IMR-90 (cell line): ENCODE results near the gene CRYBG2. TPM values are rescaled to one million over a fixed set of nuclear protein-coding genes. Genes with fewer than 3 reads are reported as not detected.
A peak's percentile ranks its signal among the peaks of the same experiment; 100 is the strongest.

Experiments used
- ATAC-seq: fragments of 200-7000 bp; cut with Tn5 transposase; 2 replicates; pipeline ENCODE4 v1.9.1; 2020; ENCODE audit warnings: low read depth, mild to moderate bottlenecking, moderate library complexity
- BruUV-seq: library from RNA; stranded (reverse); fragments of 400-500 nt; replicated peaks from 2 replicates; lab custom pipeline; 2021; lab: Mats Ljungman, UMichigan
- CTCF ChIA-PET: fragments of 300-600 bp; formaldehyde crosslinking; extraction: SDS; loops from one replicate; lab custom pipeline; 2021; ENCODE audit warnings: antibody characterized with exemption; lab: Yijun Ruan, JAX
- POLR2A ChIA-PET: fragments of 300-600 bp; sonication (Branson Sonifier 250); formaldehyde crosslinking; loops from one replicate; lab custom pipeline; 2022; ENCODE audit warnings: antibody characterized with exemption; ENCODE audit not compliant: unreplicated experiment; lab: Charles Lee
- DNase-seq: peaks from one replicate; pipeline ENCODE4 v3.0.0; 2013
- H2AFZ ChIP-seq: replicated peaks from 2 replicates; pipeline ENCODE3; 2013; ENCODE audit warnings: low read length, mild to moderate bottlenecking; ENCODE audit not compliant: poor library complexity
- H2AK5ac ChIP-seq: 2 replicates; pipeline ENCODE4 v1.6.1; 2013; ENCODE audit warnings: low read depth, low read length, inconsistent platforms
- H2AK9ac ChIP-seq: replicated peaks from 2 replicates; pipeline ENCODE3; 2013; ENCODE audit warnings: mild to moderate bottlenecking, low read depth, low read length, moderate library complexity; ENCODE audit not compliant: poor library complexity
- H2BK120ac ChIP-seq: 2 replicates; pipeline ENCODE4 v1.6.1; 2013; ENCODE audit warnings: low read depth, low read length, inconsistent platforms
- H2BK15ac ChIP-seq: 3 replicates; pipeline ENCODE4 v1.6.1; 2013; ENCODE audit warnings: low read depth, low read length, inconsistent platforms
- H2BK20ac ChIP-seq: 2 replicates; pipeline ENCODE4 v1.6.1; 2013; ENCODE audit warnings: low read depth, mild to moderate bottlenecking, inconsistent platforms, low read length, moderate library complexity
- H2BK5ac ChIP-seq: 2 replicates; pipeline ENCODE4 v1.6.1; 2013; ENCODE audit warnings: mild to moderate bottlenecking, low read depth, low read length, inconsistent platforms; ENCODE audit not compliant: poor library complexity, severe bottlenecking
- H3K14ac ChIP-seq: replicated peaks from 2 replicates; pipeline ENCODE4 v1.6.1; 2013; ENCODE audit warnings: low read depth, low read length, inconsistent platforms
- H3K18ac ChIP-seq: 2 replicates; pipeline ENCODE4 v1.6.1; 2013; ENCODE audit warnings: low read depth, low read length, control low read depth
- H3K23ac ChIP-seq: 2 replicates; pipeline ENCODE4 v1.6.1; 2013; ENCODE audit warnings: low read depth, low read length, inconsistent platforms
- H3K27ac ChIP-seq: 2 replicates; pipeline ENCODE4 v1.5.1; 2013; ENCODE audit warnings: mild to moderate bottlenecking, control low read depth, low read length; ENCODE audit not compliant: insufficient read depth
- H3K27me3 ChIP-seq: 2 replicates; pipeline ENCODE4 v1.6.1; 2013; ENCODE audit warnings: low read length; ENCODE audit not compliant: control insufficient read depth, insufficient read depth
- H3K36me3 ChIP-seq: 2 replicates; pipeline ENCODE4 v1.6.1; 2013; ENCODE audit warnings: low read length, mixed read lengths; ENCODE audit not compliant: control insufficient read depth, insufficient read depth
- H3K4ac ChIP-seq: 2 replicates; pipeline ENCODE4 v1.6.1; 2013; ENCODE audit warnings: low read depth, low read length, inconsistent platforms
- H3K4me1 ChIP-seq: 2 replicates; pipeline ENCODE4 v1.6.1; 2013; ENCODE audit warnings: low read length, mixed read lengths; ENCODE audit not compliant: control insufficient read depth, insufficient read depth
- H3K4me2 ChIP-seq: 2 replicates; pipeline ENCODE4 v1.6.1; 2013; ENCODE audit warnings: low read depth, mild to moderate bottlenecking, control low read depth, low read length, moderate library complexity
- H3K4me3 ChIP-seq: 2 replicates; pipeline ENCODE4 v1.5.1; 2013; ENCODE audit warnings: low read depth, mild to moderate bottlenecking, control low read depth, low read length, moderate library complexity; ENCODE audit not compliant: insufficient read depth
- H3K56ac ChIP-seq: 2 replicates; pipeline ENCODE4 v1.6.1; 2013; ENCODE audit warnings: low read length, inconsistent platforms; ENCODE audit not compliant: insufficient read depth; ENCODE audit errors: extremely low read depth
- H3K79me1 ChIP-seq, 2 experiments: 2 replicates each; pipeline ENCODE4 v1.6.1; 2013; ENCODE audit warnings: low read length in 2 of 2, inconsistent platforms in 1 of 2, low read depth in 1 of 2
- H3K9ac ChIP-seq: 2 replicates; pipeline ENCODE4 v1.6.1; 2013; ENCODE audit warnings: low read depth, low read length, control low read depth
- H3K9me1 ChIP-seq: 2 replicates; pipeline ENCODE4 v1.6.1; 2013; ENCODE audit warnings: low read length, inconsistent platforms; ENCODE audit not compliant: insufficient read depth
- H3K9me3 ChIP-seq: 2 replicates; pipeline ENCODE4 v1.6.1; 2013; ENCODE audit warnings: low read length; ENCODE audit not compliant: control insufficient read depth, insufficient read depth
- H4K20me1 ChIP-seq: 2 replicates; pipeline ENCODE4 v1.6.1; 2013; ENCODE audit warnings: low read length, inconsistent platforms; ENCODE audit not compliant: insufficient read depth
- H4K5ac ChIP-seq: 2 replicates; pipeline ENCODE4 v1.6.1; 2013; ENCODE audit warnings: mild to moderate bottlenecking, low read depth, low read length, control low read depth
- H4K8ac ChIP-seq, 2 experiments: 2 replicates each; pipeline ENCODE4 v1.6.1; 2013; ENCODE audit warnings: low read depth in 2 of 2, low read length in 2 of 2, control low read depth in 1 of 2, inconsistent platforms in 1 of 2
- H4K91ac ChIP-seq: 2 replicates; pipeline ENCODE4 v1.6.1; 2013; ENCODE audit warnings: low read depth, low read length, inconsistent platforms; ENCODE audit not compliant: insufficient read depth
- CEBPB ChIP-seq: IDR thresholded peaks from 2 replicates; pipeline ENCODE4 v1.6.1; 2012; ENCODE audit warnings: low read depth, low read length, improper control_type of control experiment
- MXI1 ChIP-seq: IDR thresholded peaks from 2 replicates; pipeline ENCODE4 v1.6.1; 2012; ENCODE audit warnings: low read depth, mild to moderate bottlenecking, low read length, moderate library complexity, borderline replicate concordance
- USF2 ChIP-seq: fragments of 150-350 bp; IDR thresholded peaks from 2 replicates; pipeline ENCODE4 v1.6.1; 2017; ENCODE audit warnings: mild to moderate bottlenecking, antibody characterized with exemption, low read length, low read depth
- WGBS, 2 experiments: methylation state at CpG; one replicate each; pipeline versions ENCODE4 v1.1.5 to v1.1.7; 2013; ENCODE audit warnings: missing lambda C conversion rate in 2 of 2; ENCODE audit not compliant: insufficient read length in 1 of 2; ENCODE audit errors: extremely low coverage in 2 of 2; 5-methylcytosine and 5-hydroxymethylcytosine counted together
- dilution Hi-C: fragments of 300-500 bp; cut with HindIII; formaldehyde crosslinking; loops from one replicate; pipeline ENCODE4 v1.14.3; 2018; ENCODE audit warnings: low sequenced_read_pairs; ENCODE audit not compliant: unreplicated experiment
- in situ Hi-C: fragments of 300-500 bp; cut with MboI; formaldehyde crosslinking; loops from 3 replicates; pipeline ENCODE4 v1.14.3; 2019; ENCODE audit warnings: low sequenced_read_pairs, inconsistent platforms, mixed read lengths
- intact Hi-C: fragments of 100-400 bp; cut with micrococcal nuclease; formaldehyde crosslinking; loops from 2 replicates; pipeline ENCODE4 v1.10.0; 2022
- polyA plus RNA-seq, 3 experiments: library from polyadenylated mRNA; depleted of rRNA; stranded (reverse); fragments of >200 nt; gene quantifications; 2 replicates each; pipeline ENCODE4 v1.2.3, GENCODE V29; 2012; ENCODE audit warnings: low replicate concordance in 1 of 3
- total RNA-seq: library from RNA; depleted of rRNA; stranded (reverse); fragments of >200 nt; gene quantifications from 2 replicates; pipeline ENCODE4 v1.2.3, GENCODE V29; 2012

CRYBG2 gene
- total and polyA plus RNA-seq, 2 of the 4 experiments (the other 2 are of a cell fraction), result not detected

GRCh38 chr1:26278303-26278702 lies 75.6 kb downstream of the CRYBG2 start:
- Histone ChIP-seq H3K4me1 (peaks cover 51% of the 10 kb centered on the region), H3K27me3 (no peaks in the 10 kb centered on the region), H4K8ac (peak overlapping the region in 1 of 2 experiments; percentile 55; a peak in 3 of 4 replicates), H2BK20ac (peak overlapping the region; percentile 57; the same call in 1 of the 2 replicates), H3K14ac (peak overlapping the region; percentile 69; the same call in 1 of the 2 replicates), H3K36me3 (peaks cover 23% of the 10 kb centered on the region), H3K18ac (no peak overlapping the region), H4K91ac (peak overlapping the region; percentile 21; the same call in 1 of the 2 replicates), H3K4me3 (no peak overlapping the region), H4K5ac (peak overlapping the region; percentile 10; the same call in 1 of the 2 replicates), H3K9me3 (no peaks in the 10 kb centered on the region), H2AK9ac (peak overlapping the region; percentile 47), H3K79me1 (peaks cover 19 to 58% of the 10 kb centered on the region in 2 experiments; a peak in 3 of 4 replicates), H3K27ac (peak overlapping the region; percentile 72; the same call in 1 of the 2 replicates), H2BK120ac (peak overlapping the region; percentile 68), H2AFZ (no peak overlapping the region), H2BK15ac (peak overlapping the region; percentile 18; the same call in 1 of the 3 replicates), H3K9me1 (peaks cover 37% of the 10 kb centered on the region), H3K56ac (0 out of 2 replicates have a peak overlapping the region, but pooled peaks have one; percentile 18), H3K23ac (peak overlapping the region; percentile 55; the same call in 1 of the 2 replicates), H2AK5ac (peak overlapping the region; percentile 86), H3K4me2 (no peak overlapping the region), H2BK5ac (peak overlapping the region; percentile 92), H4K20me1 (peaks cover 46% of the 10 kb centered on the region), H3K4ac (peak overlapping the region; percentile 99), H3K9ac (no peak overlapping the region)
- POLR2A ChIA-PET, result no interaction called here
- CTCF ChIA-PET, result interaction anchor here (0.5 to 1.5 kb wide), 2 partner anchors 37 to 39 kb away, joined by 3 to 5 read pairs; partner anchors contain the start of gene CD52
- peak; percentile 51; the same call in 1 of the 2 replicates for TF ChIP-seq MXI1
- peak; percentile 90 for TF ChIP-seq USF2
- TF ChIP-seq CEBPB, result no peak
- intact Hi-C loops, result loop anchor here (5.0 kb wide), 1 partner anchor 241 kb away; no protein-coding TSS in a partner anchor
- in situ Hi-C loops, result no loop called here
- dilution Hi-C loops, result no loop called here
- no TSS peak for BruUV-seq
- DNase-seq, result peak; percentile 77
- peak; percentile 13 for ATAC-seq
- 0% methylated on average over 2 of the region's 4 CpGs; no CpG with 5 or more reads in 1 of the 2 experiments for WGBS, 2 experiments
